Fibroblast of skin of left biceps (primary cell): ENCODE measurements around the gene ZC3H18.

Experiments
- DNase-seq, 2 experiments: peaks; one replicate each; pipeline ENCODE4 v3.0.0-alpha.2; 2013; ENCODE audit warnings: low read depth in 2 of 2

ZC3H18 gene

DNA sequence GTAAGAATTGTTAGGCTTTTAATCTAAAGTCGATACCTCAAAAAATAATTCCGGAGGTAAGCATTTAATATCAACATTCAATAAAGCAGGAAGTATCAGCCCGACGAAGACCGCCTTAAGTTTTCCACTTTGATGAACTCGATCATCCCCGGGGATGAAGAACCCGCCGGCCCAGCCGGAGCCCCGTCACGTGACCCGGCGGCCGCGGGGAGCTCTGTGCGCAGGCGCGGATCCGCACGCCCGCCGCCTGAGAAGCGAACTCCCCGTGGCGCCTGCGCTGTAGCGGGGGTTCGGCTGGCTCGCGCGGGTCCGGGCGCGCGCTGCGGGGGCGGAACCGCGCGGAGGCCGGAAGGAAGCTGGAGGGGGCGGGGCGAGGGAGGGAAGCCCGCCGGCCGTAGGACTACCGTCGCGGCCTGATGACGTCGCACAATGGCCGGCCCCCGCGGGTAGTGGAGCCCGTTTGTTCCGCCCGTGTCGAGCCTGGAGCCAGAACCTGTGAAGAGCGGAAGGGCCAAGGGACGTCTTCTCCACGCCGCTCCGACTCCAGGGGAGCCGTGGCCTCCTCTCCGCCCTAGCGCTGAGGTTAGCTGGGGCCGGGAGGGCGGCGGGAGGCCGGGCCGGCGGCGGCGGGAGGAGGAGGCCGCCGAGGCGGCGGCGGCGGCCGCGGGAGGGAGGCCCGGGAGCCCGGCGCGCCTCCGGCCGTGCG lies at the start of gene ZC3H18:
Gene ZC3H18 (plus strand): TSS at position 419 of the 706 bp plus-strand sequence. CDS start 6,721 bp downstream, outside the sequence.
- peak; percentile 88 to 93 for DNase-seq

GRCh38 chr16:88521674-88522073 lies 48.5 kb upstream of the ZC3H18 start:
- DNase-seq = no peak

DNA sequence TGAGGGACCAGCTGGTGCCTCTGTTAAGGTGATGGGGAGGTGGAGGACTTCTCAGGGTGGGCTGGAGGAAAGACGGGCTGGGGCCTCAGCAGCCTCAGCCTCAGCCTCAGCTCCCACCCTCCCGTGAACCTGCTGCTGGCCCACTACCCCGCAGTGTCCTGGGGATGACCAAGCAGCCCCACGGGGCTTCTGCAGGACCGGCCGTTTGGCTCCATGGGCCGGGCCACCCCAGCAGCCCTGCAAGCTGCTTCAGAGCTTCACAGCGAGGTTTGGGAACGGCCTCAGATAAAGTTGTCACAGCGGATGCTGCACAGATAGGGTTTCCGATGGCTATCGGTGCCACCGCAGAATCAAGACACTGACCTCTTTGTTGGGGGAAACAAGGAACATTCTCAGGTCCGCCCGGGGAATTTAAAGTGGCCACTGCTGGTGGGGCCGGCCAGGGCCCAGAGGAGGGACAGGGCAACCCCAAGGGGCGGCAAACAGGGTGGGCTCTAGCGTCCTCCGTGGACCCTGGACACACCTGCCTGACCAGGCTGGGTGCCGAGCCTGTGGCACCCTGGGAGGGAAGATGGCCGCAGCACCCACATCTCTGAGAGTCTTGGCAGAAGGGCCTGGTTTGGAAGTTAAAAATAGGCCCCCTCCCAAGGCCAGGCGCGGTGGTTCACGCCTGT lies 47.8 kb upstream of the ZC3H18 start:
- DNase-seq = no peak

GRCh38 chr16:88523309-88524161 lies 46.7 kb upstream of the ZC3H18 start:
- no peak for DNase-seq

DNA sequence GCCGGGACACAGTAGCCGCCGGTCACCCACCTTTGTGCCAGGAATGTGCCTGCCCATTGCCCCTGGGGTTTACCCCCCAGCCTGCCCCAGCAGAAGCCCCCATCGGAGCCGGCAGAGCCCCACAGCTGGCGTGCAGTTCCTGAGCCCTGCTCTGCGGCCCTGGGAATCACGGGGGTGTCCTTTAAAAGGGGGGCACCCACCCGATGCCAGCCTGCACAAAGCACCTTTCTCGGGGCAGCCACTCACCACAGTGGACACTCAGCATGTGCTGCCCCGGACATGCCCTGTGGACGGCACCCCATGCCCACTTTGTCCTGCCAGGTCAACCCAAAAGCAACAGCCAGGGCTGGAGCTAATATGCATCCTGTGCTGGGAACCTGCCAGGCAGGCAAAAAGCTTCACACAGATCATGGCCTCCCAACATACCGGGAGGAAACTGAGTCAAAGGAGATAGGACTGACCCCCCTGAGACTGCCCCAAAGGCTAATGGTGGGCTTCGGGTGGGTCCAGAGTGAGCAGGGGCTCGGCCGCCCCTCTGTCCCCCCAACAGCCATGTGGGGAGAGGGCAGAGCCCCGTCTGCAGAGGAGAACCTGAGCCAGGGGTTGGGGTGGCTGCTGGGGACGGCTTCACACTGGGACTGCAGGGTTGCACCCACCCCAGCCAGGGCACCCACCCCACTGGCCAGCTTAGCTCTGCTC lies 45.8 kb upstream of the ZC3H18 start:
- no peak for DNase-seq

DNA sequence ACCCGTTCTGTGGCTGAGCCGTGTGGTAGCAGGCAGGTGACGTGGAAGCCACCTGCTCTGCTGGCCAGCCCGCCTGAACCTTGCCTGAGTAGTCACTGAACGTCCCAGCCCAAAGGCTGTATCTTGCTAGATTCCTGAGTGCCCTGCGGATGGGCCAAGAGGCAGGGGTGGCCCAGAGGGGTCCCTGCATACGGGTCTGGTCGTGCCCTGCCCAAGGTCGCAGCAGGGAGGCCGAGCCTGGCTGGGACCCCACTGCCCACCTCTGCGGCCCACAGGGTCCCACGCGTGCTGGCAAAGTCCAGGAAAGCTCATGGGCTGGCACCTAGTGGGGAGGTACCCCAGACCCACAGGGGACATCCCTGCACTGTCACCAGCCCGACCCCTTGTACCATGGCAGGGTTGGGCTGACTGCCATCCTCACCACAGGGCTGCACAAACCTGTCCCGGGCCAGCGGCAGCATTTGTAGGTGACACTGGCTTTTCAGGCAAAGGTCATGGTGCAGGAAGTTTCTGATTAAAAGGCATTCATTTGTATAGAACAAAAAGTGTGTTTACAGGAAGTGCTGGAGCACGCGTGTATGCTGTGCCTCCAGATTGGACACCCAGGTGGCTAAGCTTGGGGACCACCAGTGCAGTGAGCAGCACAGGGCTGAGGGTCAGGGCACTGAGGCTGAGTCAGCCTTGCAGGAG lies 45.1 kb upstream of the ZC3H18 start:
- no peak for DNase-seq

DNA sequence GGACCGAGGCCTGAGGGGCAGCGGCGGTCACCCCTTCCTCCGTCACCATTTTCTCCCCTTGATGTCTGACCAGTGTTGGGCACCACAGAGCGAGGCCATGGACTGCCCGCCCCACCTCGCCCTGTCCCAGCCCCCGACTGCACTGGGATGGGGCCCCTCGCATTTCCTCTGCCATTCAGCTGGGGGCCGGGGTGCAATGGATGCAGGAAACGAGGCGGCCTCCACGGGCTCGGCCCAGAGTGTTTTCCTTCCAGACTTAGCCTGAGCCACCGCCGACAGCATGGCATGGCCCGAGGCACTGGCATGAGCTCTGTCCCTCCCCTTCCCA lies 44.6 kb upstream of the ZC3H18 start:
- DNase-seq = no peak

DNA sequence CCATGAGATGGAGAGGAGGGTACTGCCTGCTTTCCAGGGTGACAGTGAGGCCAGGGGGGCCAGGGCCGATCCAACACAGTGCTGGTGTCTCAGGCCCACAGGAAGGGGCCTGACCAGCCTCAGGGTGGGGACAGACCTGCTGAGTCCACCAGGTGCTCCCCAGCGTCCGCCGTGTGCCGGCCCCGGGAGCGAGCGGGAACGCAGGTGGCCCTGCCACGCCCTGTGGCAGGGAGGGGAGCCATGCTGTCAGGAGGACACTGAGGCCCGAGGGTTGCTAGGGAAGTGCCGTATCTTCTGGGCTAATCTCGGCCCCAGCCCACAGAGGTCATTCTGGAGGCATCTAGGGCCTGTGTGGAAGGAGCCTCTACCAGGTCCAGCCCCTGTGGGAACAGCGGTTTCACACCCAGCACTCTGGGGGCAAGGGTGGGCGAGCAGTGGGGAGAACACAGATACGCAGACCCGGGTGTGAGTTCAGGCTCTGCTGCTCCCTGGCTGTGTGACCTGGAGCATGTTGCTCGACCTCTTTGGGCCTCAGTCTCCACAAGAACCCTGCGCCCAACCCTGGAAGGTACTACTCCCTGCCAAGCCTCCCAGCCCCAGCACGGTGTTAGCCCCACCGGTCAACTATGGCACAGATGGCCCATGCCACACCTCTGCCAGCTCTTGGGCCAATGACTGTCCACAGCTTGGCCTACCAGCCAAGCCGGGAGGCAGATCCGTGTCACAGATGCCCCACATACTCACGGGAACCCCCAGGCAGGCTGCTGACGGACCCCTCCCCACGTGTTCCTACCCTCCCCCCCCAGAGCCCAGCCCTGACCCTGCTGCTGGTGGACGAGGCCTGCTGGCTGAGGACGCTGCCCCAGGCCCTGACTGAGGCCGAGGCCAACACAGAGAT lies 43.9 kb upstream of the ZC3H18 start:
- DNase-seq = no peak

DNA sequence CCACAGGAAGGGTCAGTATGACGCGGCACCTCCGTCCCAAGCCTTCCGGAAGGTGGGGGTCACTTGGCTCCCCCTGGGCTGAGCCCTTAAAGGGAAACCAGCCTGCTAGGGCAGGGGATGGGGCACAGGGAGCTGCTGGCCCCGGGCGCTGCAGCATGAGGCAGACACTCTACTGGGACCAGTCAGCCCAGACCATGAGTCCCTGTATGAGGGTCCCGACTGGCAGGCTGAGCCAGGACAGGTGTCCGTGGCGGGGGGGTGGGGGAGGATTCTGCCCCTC lies 43.4 kb upstream of the ZC3H18 start:
- no peak for DNase-seq

- peak in 1 of 2 experiments; percentile 13 for DNase-seq
These were observed 42.8 kb upstream of the ZC3H18 start for GRCh38 chr16:88527186-88527936.

GRCh38 chr16:88527937-88528743 lies 42.1 kb upstream of the ZC3H18 start:
- DNase-seq = no peak

DNA sequence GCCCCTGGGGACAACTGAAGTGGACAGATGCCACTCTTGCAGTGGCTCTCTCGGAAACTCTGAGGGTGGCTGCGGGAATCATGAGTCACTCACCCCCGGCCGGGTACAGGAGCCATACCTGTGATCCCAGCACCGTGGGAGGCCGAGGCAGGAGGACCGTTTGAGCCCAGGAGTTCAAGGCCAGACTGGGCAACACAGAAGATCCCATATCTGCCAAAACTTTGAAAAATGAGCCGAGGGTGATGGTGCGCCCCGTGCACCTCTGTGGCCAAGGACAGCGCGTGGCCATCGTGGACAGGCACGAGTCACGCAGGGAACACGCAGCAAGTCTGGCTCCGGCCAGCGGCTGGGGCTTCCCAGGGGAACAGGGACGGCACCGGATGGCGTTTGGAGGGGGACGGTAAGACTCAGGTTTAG lies 41.3 kb upstream of the ZC3H18 start:
- DNase-seq = no peak

DNA sequence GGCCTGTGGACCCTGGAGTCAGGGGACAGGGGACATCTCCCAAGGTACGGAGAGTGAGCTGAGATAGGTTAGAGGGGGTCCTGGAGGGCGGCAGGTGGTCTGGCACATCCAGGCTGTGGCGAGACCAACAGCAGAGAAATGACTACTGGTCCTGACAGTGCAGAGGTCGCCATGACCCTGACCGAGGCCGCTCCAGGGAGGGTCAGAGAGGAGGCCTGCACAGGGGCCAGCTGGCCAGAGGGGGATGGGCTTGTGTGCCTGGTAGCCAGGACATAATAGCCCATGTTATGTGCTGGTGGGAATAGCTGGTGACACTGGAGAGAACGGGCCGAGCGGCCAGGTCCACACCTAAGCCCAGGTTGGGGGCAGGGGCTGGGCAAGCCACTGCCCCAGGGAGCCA lies 40.6 kb upstream of the ZC3H18 start:
- DNase-seq = no peak

GRCh38 chr16:88530051-88530857 lies 39.9 kb upstream of the ZC3H18 start:
- no peak for DNase-seq

DNA sequence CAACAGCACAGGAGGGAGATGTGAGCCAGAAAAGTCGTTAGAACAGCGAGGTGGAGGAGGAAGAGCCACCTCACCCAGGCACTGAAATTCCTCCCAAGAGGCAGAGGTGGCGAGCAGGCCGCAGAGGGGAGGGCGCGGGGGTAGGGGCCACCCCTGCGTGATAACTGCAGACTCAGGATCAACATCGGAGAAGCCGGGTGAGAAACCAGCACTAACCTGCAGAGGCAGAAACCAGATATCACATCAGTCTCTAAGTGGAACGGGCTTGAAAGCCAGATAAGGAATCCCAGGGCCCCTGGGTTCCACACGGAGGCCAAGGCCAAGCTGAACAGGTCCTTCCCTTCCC lies 39.4 kb upstream of the ZC3H18 start:
- DNase-seq = no peak

DNA sequence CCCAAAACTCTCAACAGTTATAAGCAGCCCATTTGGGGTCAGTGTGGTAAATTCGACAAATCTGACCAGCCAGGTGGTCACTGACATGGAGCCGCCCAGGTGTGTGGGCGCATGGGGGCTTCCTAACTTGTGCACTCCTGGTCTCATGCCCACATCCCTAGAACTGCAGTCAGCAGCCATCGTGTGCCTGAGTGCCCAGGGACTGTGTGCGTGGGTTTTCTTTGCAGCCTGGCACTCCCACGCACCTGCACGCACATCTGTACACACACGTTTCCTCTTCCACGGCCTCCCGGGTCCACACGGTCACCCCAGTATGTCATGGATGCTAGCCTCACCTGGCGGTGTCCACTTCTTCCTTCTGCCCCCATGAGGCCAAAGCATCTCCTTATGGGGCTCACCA lies 38.9 kb upstream of the ZC3H18 start:
- no peak for DNase-seq

GRCh38 chr16:88531931-88532433 lies 38.2 kb upstream of the ZC3H18 start:
- DNase-seq = no peak
